Endothelial cell of umbilical vein (primary cell): ENCODE data around the gene RPS14. TPM values are rescaled to one million over a fixed set of nuclear protein-coding genes. Genes with fewer than 3 reads are reported as not detected.

Experiments used
- BruUV-seq: library from RNA; stranded (reverse); fragments of 400-500 nt; replicated peaks from 2 replicates; lab custom pipeline; 2021; lab: Mats Ljungman, UMichigan
- CTCF ChIA-PET: fragments of 300-600, 350-600 bp; sonication (Branson Sonifier 250); formaldehyde crosslinking; loops from one replicate; lab custom pipeline; 2021; ENCODE audit warnings: antibody characterized with exemption, inconsistent platforms; lab: Charles Lee
- POLR2A ChIA-PET: fragments of 300-600, 350-600 bp; sonication (Branson Sonifier 250); formaldehyde crosslinking; loops from one replicate; lab custom pipeline; 2021; ENCODE audit warnings: antibody characterized with exemption, inconsistent platforms; lab: Charles Lee
- DNase-seq: peaks from one replicate; pipeline ENCODE4 v3.0.0-alpha.2; 2011; ENCODE audit warnings: low read depth, low spot score
- FAIRE-seq: peaks from 2 replicates; lab custom pipeline; 2011; peaks lifted over from hg19 to GRCh38; lab: Jason Lieb, UNC
- H2AFZ ChIP-seq: 2 replicates; pipeline ENCODE4 v1.6.0; 2012; ENCODE audit warnings: low read depth, low read length, control low read depth, inconsistent platforms
- H3K27ac ChIP-seq: 2 replicates; pipeline ENCODE4 v1.5.1; 2011; ENCODE audit warnings: low read depth, mild to moderate bottlenecking, control low read depth, low read length, moderate library complexity; ENCODE audit not compliant: insufficient read depth
- H3K27me3 ChIP-seq, 2 experiments: 2 replicates each; pipeline versions ENCODE4 v1.6.0 to v1.6.1; 2011; ENCODE audit warnings: low read length in 2 of 2, mixed read lengths in 1 of 2; ENCODE audit not compliant: control insufficient read depth in 2 of 2, insufficient read depth in 2 of 2
- H3K36me3 ChIP-seq, 2 experiments: 2 replicates in 1 of 2; 3 replicates in 1 of 2; pipeline ENCODE4 v1.5.1; 2011; ENCODE audit warnings: low read length in 2 of 2, mild to moderate bottlenecking in 1 of 2, moderate library complexity in 1 of 2; ENCODE audit not compliant: control insufficient read depth in 2 of 2, insufficient read depth in 2 of 2; ENCODE audit errors: extremely low read depth in 1 of 2
- H3K4me1 ChIP-seq: 3 replicates; pipeline ENCODE4 v1.5.1; 2011; ENCODE audit warnings: mild to moderate bottlenecking, low read length; ENCODE audit not compliant: control insufficient read depth, insufficient read depth; ENCODE audit errors: extremely low read depth
- H3K4me2 ChIP-seq: 2 replicates; pipeline ENCODE4 v1.6.1; 2011; ENCODE audit warnings: low read length, control low read depth, mixed read lengths; ENCODE audit not compliant: insufficient read depth
- H3K4me3 ChIP-seq, 3 experiments: fragments of 200-600 bp in 1 of 3; sonication (generic), shearing (Covaris generic) in 1 of 3; replicated peaks in 1 of 3; 2 replicates each; pipeline ENCODE4 v1.5.1; 2011 to 2016; ENCODE audit warnings: control low read depth in 3 of 3, low read length in 3 of 3, mild to moderate bottlenecking in 2 of 3, inconsistent platforms in 1 of 3, low read depth in 1 of 3, moderate library complexity in 1 of 3; ENCODE audit not compliant: insufficient read depth in 1 of 3
- H3K79me2 ChIP-seq: 2 replicates; pipeline ENCODE4 v1.6.0; 2012; ENCODE audit warnings: low read length, inconsistent platforms; ENCODE audit not compliant: control insufficient read depth, insufficient read depth
- H3K9ac ChIP-seq: replicated peaks from 2 replicates; pipeline ENCODE3; 2011; ENCODE audit warnings: low read length, control low read depth; ENCODE audit not compliant: insufficient read depth; ENCODE audit errors: extremely low read depth
- H3K9me1 ChIP-seq: replicated peaks from 3 replicates; pipeline ENCODE4 v1.6.0; 2011; ENCODE audit warnings: mild to moderate bottlenecking, low read length; ENCODE audit not compliant: control insufficient read depth, insufficient read depth; ENCODE audit errors: extremely low read depth
- H3K9me3 ChIP-seq: replicated peaks from 2 replicates; pipeline ENCODE4 v1.5.1; 2012; ENCODE audit warnings: low read length, inconsistent platforms; ENCODE audit not compliant: control insufficient read depth, insufficient read depth
- H4K20me1 ChIP-seq: replicated peaks from 2 replicates; pipeline ENCODE3; 2011; ENCODE audit warnings: mild to moderate bottlenecking, low read length; ENCODE audit not compliant: control insufficient read depth, insufficient read depth; ENCODE audit errors: extremely low read depth
- EZH2 ChIP-seq: IDR thresholded peaks from 2 replicates; pipeline ENCODE4 v1.6.1; 2012; ENCODE audit warnings: borderline replicate concordance, low read depth, mild to moderate bottlenecking, moderate library complexity, low read length, inconsistent platforms; ENCODE audit not compliant: severe bottlenecking
- FOS ChIP-seq: IDR thresholded peaks from 2 replicates; pipeline ENCODE4 v1.6.1; 2011; ENCODE audit warnings: mild to moderate bottlenecking, low read length, moderate library complexity, borderline replicate concordance; ENCODE audit not compliant: insufficient read depth
- GATA2 ChIP-seq: IDR thresholded peaks from 2 replicates; pipeline ENCODE4 v1.7.0; 2011; ENCODE audit warnings: low read depth, mild to moderate bottlenecking, moderate library complexity, mixed read lengths, low read length; ENCODE audit not compliant: insufficient read length, insufficient read depth
- MYC ChIP-seq: IDR thresholded peaks from one replicate; pipeline ENCODE4 v1.6.1; 2011; ENCODE audit warnings: mild to moderate bottlenecking, low read depth, low read length
- POLR2A ChIP-seq: IDR thresholded peaks from 2 replicates; pipeline ENCODE4 v1.6.1; 2012; ENCODE audit warnings: low read depth, mild to moderate bottlenecking, control low read depth, low read length
- POLR2AphosphoS5 ChIP-seq: IDR thresholded peaks from 2 replicates; pipeline ENCODE4 v1.6.1; 2012; ENCODE audit warnings: low read depth, mild to moderate bottlenecking, control low read depth, low read length, moderate library complexity; ENCODE audit not compliant: insufficient read depth
- dilution Hi-C: fragments of 300-500 bp; cut with MboI; formaldehyde crosslinking; loops from one replicate; pipeline ENCODE4 v1.15.0; 2019; ENCODE audit warnings: low sequenced_read_pairs; ENCODE audit not compliant: extremely low pct_ligation_motif_present
- intact Hi-C: fragments of 100-400 bp; cut with micrococcal nuclease; formaldehyde crosslinking; loops from one replicate; pipeline ENCODE4 v1.10.0; 2022
- polyA plus RNA-seq, 4 experiments: library from polyadenylated mRNA; depleted of rRNA in 3 of 4; stranded (reverse) in 3 of 4; unstranded in 1 of 4; fragments of >200 nt; gene quantifications; 2 replicates each; pipeline versions ENCODE4 v1.2.1 to v1.2.3, GENCODE V29; 2011 to 2012; ENCODE audit warnings: missing spikeins in 1 of 4
- total RNA-seq: library from RNA; stranded (reverse); gene quantifications from 2 replicates; pipeline ENCODE4 v1.2.3, GENCODE V29; 2021
- TF ChIP-seq, protein P1 (sequence below), 2 donors: IDR thresholded peaks; 1 replicate in 1 of 2; 2 replicates in 1 of 2; pipeline ENCODE4 v1.5.1; 2011; ENCODE audit warnings: low read length in 2 of 2, mild to moderate bottlenecking in 2 of 2, moderate library complexity in 2 of 2, control low read depth in 1 of 2, inconsistent platforms in 1 of 2, low read depth in 1 of 2; ENCODE audit not compliant: insufficient read depth in 1 of 2; ENCODE audit errors: extremely low read depth in 1 of 2

Gene RPS14
- total and polyA plus RNA-seq, 2 donors (not counting 3 experiments of a cell fraction or from before 2014, with no cell fraction given) = 1,852 to 5,521 TPM

DNA sequence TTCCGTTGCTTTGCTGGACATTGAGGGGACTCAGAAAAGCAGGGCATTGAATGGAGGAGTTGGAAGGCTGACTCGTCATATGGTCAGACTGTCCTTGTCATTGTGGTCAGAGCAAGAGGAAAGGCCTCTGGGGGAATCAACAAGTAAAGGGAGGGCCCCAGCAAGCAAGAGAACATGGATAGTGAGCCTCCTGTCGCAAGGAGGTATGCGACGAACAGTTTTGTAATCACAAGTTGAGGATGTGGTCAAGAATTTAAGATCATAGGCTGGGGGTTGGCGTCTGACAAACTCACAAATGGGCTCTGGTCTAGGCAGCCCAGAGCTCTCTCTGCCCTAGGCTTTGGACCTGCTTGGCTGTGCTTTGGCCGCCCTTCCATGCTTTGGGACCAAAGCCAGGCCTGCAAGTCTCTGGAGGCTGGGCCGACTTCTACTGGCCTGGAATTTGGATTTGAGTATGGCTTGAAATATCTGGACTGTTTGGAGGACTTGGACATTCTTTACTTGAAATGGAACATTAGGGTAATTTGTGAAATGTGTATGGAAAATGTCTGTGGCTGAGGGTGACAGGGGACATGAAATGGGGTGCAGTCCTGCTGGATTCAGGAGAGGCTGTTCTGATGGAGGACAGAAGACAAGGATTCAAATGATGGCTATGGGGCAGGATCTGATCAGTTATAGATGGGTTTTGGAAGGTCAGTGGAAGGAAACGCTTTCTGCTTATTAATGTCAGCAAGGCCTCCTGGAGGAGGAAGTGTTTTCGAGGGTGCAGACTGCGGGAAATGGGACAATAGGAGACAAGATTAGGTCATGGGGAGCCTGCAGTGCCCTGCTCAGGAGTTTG is 39.2 kb upstream of the RPS14 start:
- Histone ChIP-seq H4K20me1 (no peaks in the 10 kb centered on the region), H3K36me3 (peaks cover 0 to 3% of the 10 kb centered on the region in 2 experiments), H3K9me3 (no peaks in the 10 kb centered on the region), H3K27ac (no peak overlapping the region), H3K27me3 (no peaks in the 10 kb centered on the region), H3K9ac (no peak overlapping the region), H3K4me2 (peak overlapping the region; percentile 23), H2AFZ (no peak overlapping the region), H3K79me2 (peaks cover 62% of the 10 kb centered on the region), H3K4me3 (no peak overlapping the region), H3K9me1 (no peaks in the 10 kb centered on the region), H3K4me1 (peaks cover 45% of the 10 kb centered on the region)
- POLR2A ChIA-PET = no interaction called here
- CTCF ChIA-PET = interaction anchor here (0.9 to 5.8 kb wide), 6 partner anchors 9 to 40 kb away, joined by 3 to 32 read pairs (median 6); no protein-coding TSS in a partner anchor
- intact Hi-C loops (loop anchor here (1.0 kb wide), 1 partner anchor 26 kb away; no protein-coding TSS in a partner anchor), dilution Hi-C loops (no loop called here)
- TF ChIP-seq MYC = no peak
- TF ChIP-seq GATA2 = no peak
- TF ChIP-seq FOS = peak; percentile 60
- no peak for TF ChIP-seq POLR2AphosphoS5
- no peak for TF ChIP-seq EZH2
- TF ChIP-seq POLR2A = no peak
- TF ChIP-seq, protein P1, sequence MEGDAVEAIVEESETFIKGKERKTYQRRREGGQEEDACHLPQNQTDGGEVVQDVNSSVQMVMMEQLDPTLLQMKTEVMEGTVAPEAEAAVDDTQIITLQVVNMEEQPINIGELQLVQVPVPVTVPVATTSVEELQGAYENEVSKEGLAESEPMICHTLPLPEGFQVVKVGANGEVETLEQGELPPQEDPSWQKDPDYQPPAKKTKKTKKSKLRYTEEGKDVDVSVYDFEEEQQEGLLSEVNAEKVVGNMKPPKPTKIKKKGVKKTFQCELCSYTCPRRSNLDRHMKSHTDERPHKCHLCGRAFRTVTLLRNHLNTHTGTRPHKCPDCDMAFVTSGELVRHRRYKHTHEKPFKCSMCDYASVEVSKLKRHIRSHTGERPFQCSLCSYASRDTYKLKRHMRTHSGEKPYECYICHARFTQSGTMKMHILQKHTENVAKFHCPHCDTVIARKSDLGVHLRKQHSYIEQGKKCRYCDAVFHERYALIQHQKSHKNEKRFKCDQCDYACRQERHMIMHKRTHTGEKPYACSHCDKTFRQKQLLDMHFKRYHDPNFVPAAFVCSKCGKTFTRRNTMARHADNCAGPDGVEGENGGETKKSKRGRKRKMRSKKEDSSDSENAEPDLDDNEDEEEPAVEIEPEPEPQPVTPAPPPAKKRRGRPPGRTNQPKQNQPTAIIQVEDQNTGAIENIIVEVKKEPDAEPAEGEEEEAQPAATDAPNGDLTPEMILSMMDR (IDR thresholded peaks at IDR 0.05; ENCODE audit: extremely low read depth in 1 of 2, insufficient read depth in 1 of 2, low read depth in 1 of 2, low read length in 2 of 2) = no peak
- peak; percentile 57 for FAIRE-seq
- no TSS peak for BruUV-seq
- DNase-seq = peak; percentile 20
